ENCODE measurements around the gene FSTL4.
"Not testable (repeated sequence)": the region's sequence is repeated elsewhere in the genome, so short reads cannot be mapped to it uniquely, and the experiment has no call there.

FSTL4 gene

GRCh38 chr5:133451926-133452325 is 160.4 kb downstream of the FSTL4 start:
- DNase-seq: no peak

GRCh38 chr5:133450286-133450685 is 162.1 kb downstream of the FSTL4 start:
- no peak for DNase-seq

GRCh38 chr5:133449181-133449580 is 163.2 kb downstream of the FSTL4 start:
- DNase-seq: no peak

- DNase-seq: no peak
These were observed 165.9 kb downstream of the FSTL4 start for GRCh38 chr5:133446440-133446839.

GRCh38 chr5:133445744-133446143 is 166.6 kb downstream of the FSTL4 start:
- DNase-seq: no peak

- not testable (repeated sequence) for DNase-seq
These were observed 167.1 kb downstream of the FSTL4 start for GRCh38 chr5:133445204-133445603.

GRCh38 chr5:133444711-133445110 is 167.6 kb downstream of the FSTL4 start:
- no peak for DNase-seq

GRCh38 chr5:133441166-133441815 is 171.1 kb downstream of the FSTL4 start:
- no peak for DNase-seq

- DNase-seq: no peak
These were observed 171.8 kb downstream of the FSTL4 start for GRCh38 chr5:133440467-133441115.

- no peak for DNase-seq
These were observed 172.5 kb downstream of the FSTL4 start for GRCh38 chr5:133439859-133440258.

GRCh38 chr5:133438487-133438886 is 173.9 kb downstream of the FSTL4 start:
- no peak for DNase-seq

- DNase-seq: no peak
These were observed 178.0 kb downstream of the FSTL4 start for GRCh38 chr5:133434336-133434735.

GRCh38 chr5:133433641-133434040 is 178.7 kb downstream of the FSTL4 start:
- DNase-seq: no peak

GRCh38 chr5:133432956-133433532 is 179.3 kb downstream of the FSTL4 start:
- DNase-seq: no peak

GRCh38 chr5:133431326-133431865 is 180.9 kb downstream of the FSTL4 start:
- DNase-seq: no peak

GRCh38 chr5:133430095-133430494 is 182.2 kb downstream of the FSTL4 start:
- DNase-seq: no peak

GRCh38 chr5:133429046-133429445 is 183.3 kb downstream of the FSTL4 start:
- DNase-seq: no peak

GRCh38 chr5:133428072-133428660 is 184.2 kb downstream of the FSTL4 start:
- DNase-seq: no peak

- no peak for DNase-seq
These were observed 185.1 kb downstream of the FSTL4 start for GRCh38 chr5:133427121-133427777.

GRCh38 chr5:133426264-133426663 is 186.1 kb downstream of the FSTL4 start:
- no peak for DNase-seq

GRCh38 chr5:133425764-133426163 is 186.6 kb downstream of the FSTL4 start:
- no peak for DNase-seq

- DNase-seq: no peak
These were observed 187.1 kb downstream of the FSTL4 start for GRCh38 chr5:133425222-133425621.

- no peak for DNase-seq
These were observed 188.6 kb downstream of the FSTL4 start for GRCh38 chr5:133423618-133424282.

All from amniotic stem cell (primary cell).